Measurements from ENCODE around the gene GHR.

Gene GHR

DNA sequence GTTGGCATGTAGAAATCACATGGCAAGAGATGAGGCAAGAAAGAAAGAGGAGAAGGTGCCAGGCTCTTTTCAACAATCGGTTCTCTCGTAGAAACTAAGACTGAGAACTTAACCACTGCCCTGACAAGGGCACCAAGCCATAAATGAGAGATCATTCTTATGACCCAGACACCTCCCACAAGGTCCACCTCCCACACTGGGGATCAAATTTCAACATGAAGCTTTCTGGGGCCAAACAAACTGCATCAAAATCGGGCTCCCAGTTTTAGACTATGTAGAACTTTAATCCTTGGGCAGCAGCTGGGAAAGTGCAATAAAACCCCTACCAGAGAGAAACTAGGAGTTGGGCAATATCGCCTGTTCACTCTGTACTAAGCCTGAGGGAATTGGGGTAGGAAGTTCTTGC, 183.2 kb downstream of the GHR start:
- no peak for DNase-seq (ENCODE audit: extremely low read depth, low read depth)
- TF ChIP-seq, protein P1, sequence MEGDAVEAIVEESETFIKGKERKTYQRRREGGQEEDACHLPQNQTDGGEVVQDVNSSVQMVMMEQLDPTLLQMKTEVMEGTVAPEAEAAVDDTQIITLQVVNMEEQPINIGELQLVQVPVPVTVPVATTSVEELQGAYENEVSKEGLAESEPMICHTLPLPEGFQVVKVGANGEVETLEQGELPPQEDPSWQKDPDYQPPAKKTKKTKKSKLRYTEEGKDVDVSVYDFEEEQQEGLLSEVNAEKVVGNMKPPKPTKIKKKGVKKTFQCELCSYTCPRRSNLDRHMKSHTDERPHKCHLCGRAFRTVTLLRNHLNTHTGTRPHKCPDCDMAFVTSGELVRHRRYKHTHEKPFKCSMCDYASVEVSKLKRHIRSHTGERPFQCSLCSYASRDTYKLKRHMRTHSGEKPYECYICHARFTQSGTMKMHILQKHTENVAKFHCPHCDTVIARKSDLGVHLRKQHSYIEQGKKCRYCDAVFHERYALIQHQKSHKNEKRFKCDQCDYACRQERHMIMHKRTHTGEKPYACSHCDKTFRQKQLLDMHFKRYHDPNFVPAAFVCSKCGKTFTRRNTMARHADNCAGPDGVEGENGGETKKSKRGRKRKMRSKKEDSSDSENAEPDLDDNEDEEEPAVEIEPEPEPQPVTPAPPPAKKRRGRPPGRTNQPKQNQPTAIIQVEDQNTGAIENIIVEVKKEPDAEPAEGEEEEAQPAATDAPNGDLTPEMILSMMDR (IDR thresholded peaks at IDR 0.05; ENCODE audit: low read depth, low read length, missing control alignments) = no peak
- H3K4me3 ChIP-seq (replicated peaks; ENCODE audit: low read depth, low read length) = no peak overlapping the region

DNA sequence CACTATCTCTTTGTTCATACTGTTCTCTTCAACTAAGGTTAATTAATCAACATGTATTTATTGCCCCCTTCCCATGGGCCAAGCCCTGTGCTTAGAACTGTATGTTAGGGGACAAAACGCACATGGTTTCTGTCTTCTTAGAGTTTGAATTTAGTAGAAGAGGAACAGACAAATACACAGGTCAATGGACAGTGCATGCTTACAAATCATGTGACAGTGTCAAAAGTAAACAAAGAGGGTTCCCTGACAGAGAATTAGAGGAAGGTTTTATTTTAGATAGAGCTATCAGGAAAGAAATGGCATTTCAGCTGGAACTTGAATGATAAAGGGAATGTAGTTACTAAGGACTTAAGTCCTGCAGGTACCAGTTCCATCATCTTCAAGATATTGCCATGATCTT, 188.2 kb downstream of the GHR start:
- no peak for DNase-seq (ENCODE audit: extremely low read depth, low read depth)
- no peak overlapping the region for H3K4me3 ChIP-seq (replicated peaks; ENCODE audit: low read depth, low read length)
- TF ChIP-seq, protein P1 (IDR thresholded peaks at IDR 0.05; ENCODE audit: low read depth, low read length, missing control alignments) = no peak

DNA sequence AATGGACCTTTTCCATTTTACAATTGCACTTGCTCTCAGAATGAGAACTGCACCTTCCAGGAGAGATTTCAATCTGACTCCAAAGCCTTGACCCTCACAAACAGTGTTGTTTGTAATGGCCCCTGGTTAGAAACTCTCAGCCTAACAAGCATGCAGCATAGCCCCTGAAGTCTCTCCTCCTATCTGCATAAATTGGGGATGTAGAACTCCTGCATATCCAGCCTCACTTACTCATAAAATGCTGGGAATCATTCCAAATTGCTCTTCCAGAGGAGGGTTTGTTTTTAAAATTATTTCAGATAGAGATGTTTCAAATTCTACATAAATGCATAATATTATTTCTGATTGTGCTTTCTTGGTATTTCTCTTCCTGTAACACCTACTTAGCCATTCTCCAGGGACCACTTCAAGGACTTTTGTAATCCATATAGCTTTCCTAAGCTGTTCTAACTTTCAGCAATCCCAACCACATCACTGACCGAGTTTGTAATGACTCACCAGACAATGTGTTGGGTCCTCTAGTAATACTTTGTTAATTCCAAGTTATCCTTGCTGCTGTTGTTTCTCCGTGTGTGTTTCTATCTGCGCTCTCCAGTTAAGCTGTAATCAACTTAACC, 189.6 kb downstream of the GHR start:
- TF ChIP-seq, protein P1 (IDR thresholded peaks at IDR 0.05; ENCODE audit: low read depth, low read length, missing control alignments) = no peak
- no peak overlapping the region for H3K4me3 ChIP-seq (replicated peaks; ENCODE audit: low read depth, low read length)
- no peak for DNase-seq (ENCODE audit: extremely low read depth, low read depth)

DNA sequence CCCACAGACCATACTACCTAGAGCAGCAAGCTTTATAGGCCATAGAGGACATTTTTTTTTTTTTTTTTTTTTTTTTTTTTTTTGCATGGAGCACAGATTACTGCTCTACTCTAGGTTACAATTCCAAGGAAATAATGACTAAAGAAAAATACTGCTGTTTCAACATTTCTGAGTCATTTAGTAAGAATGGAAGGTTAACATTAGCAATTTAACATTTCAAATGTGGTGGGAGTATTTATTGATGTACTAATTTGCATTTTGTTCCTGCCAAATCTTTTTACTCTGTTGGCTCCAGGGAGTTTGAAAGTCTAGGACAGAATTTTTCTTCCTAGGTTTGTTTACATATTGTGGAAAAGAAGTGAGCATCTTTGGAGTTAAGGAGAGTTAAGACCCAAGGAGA, 191.3 kb downstream of the GHR start:
- TF ChIP-seq, protein P1 (IDR thresholded peaks at IDR 0.05; ENCODE audit: low read depth, low read length, missing control alignments) = no peak

DNA sequence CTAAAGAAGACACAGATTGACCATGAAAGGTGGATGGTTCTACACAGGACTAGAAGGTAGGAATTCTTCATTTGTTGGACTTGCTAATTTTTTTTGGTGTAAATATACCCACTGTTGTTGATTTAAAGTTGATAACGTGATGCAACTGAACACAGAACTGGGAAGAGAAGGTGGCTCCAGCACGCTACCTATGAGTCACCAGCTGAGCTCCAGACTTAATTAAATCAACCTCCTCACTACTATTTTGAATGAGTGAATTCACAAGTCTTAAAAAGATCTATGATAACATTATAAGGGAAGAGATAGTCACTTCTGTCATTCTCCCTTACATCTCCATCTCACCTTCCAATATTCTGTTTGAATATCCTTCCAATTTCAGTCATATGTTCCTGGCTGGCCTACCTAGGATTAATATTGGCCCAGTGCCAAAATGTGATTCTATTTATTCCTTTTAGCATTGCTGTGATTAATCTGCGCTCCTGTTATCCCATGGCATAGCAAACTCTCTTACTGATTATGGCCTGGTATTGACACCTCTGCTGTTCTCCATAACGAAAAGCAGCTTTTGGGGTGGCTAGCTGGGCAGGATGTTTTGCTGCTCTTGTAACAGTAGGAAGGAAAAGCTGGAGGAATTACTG, 197.5 kb downstream of the GHR start:
- DNase-seq (ENCODE audit: extremely low read depth, low read depth) = no peak
- TF ChIP-seq, protein P1 (IDR thresholded peaks at IDR 0.05; ENCODE audit: low read depth, low read length, missing control alignments) = no peak
- no peak overlapping the region for H3K4me3 ChIP-seq (replicated peaks; ENCODE audit: low read depth, low read length)

More for the DNA sequence above, 191.3 kb downstream of the GHR start:
- no peak overlapping the region for H3K4me3 ChIP-seq (replicated peaks; ENCODE audit: low read depth, low read length)
- no peak for DNase-seq (ENCODE audit: extremely low read depth, low read depth)

DNA sequence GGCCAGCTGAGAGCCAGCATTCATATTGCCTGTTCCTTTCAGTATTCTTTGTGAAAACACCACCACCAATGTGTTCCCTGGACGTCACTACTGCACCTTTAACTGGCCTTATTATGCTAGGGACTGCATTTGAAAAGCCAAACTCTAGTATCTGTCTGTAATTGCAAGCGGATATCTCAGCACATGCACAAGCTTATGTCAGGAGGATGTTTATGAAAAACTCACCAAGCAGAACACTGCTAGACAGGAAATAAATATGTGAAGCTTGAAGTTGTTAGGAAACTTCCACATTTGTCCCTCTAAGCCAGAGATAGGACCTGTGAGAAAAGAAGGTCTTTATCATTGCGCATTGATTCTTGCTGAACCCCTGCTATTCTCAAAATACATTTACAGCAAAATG, 198.0 kb downstream of the GHR start:
- no peak for DNase-seq (ENCODE audit: extremely low read depth, low read depth)
- no peak overlapping the region for H3K4me3 ChIP-seq (replicated peaks; ENCODE audit: low read depth, low read length)
- TF ChIP-seq, protein P1 (IDR thresholded peaks at IDR 0.05; ENCODE audit: low read depth, low read length, missing control alignments) = no peak
